GM12878 (cell line): ENCODE results near the gene EPHA4. TPM values are rescaled to one million over a fixed set of nuclear protein-coding genes. Genes with fewer than 3 reads are reported as not detected.

Experiments used
- ATAC-seq: fragments of 200-7000 bp; cut with Tn5 transposase; 3 replicates; pipeline ENCODE4 v1.9.1; 2020; ENCODE audit warnings: mild to moderate bottlenecking, moderate library complexity
- BruUV-seq: library from RNA; stranded (reverse); fragments of 400-500 nt; replicated peaks from 2 replicates; lab custom pipeline; 2021; lab: Mats Ljungman, UMichigan
- CTCF ChIA-PET: fragments of 300-600 bp; sonication (Branson Sonifier 250); formaldehyde crosslinking; extraction: SDS; loops from one replicate; lab custom pipeline; 2021; ENCODE audit warnings: inconsistent platforms; lab: Yijun Ruan, JAX
- POLR2A ChIA-PET: fragments of 350-600 bp; formaldehyde crosslinking; extraction: SDS; loops from one replicate; lab custom pipeline; 2021; ENCODE audit warnings: inconsistent platforms; lab: Charles Lee
- RAD21 ChIA-PET: fragments of 300-600 bp; sonication (Branson Sonifier 250); formaldehyde crosslinking; loops from one replicate; lab custom pipeline; 2023; ENCODE audit warnings: antibody characterized with exemption; ENCODE audit not compliant: unreplicated experiment; lab: Charles Lee
- SMC1A ChIA-PET: fragments of 300-600 bp; sonication (Branson Sonifier 250); formaldehyde crosslinking; loops from one replicate; lab custom pipeline; 2023; ENCODE audit not compliant: unreplicated experiment, uncharacterized antibody; lab: Charles Lee
- DNase-seq: peaks from one replicate; pipeline ENCODE4 v3.0.0-alpha.2; 2011; ENCODE audit warnings: low read depth, low spot score
- FAIRE-seq: peaks from 3 replicates; lab custom pipeline; 2011; peaks lifted over from hg19 to GRCh38; lab: Jason Lieb, UNC
- H2AFZ ChIP-seq: 2 replicates; pipeline ENCODE4 v1.6.0; 2011; ENCODE audit warnings: low read depth, low read length, control low read depth; ENCODE audit not compliant: control insufficient read depth
- H3K27ac ChIP-seq: 2 replicates; pipeline ENCODE4 v1.5.1; 2011; ENCODE audit warnings: control low read depth; ENCODE audit not compliant: control insufficient read depth, insufficient read depth
- H3K27me3 ChIP-seq, 2 experiments: replicated peaks in 1 of 2; 2 replicates each; pipeline versions ENCODE4 v1.6.0 to v1.6.1; 2011; ENCODE audit warnings: low read length in 1 of 2; ENCODE audit not compliant: control insufficient read depth in 2 of 2, insufficient read depth in 2 of 2
- H3K36me3 ChIP-seq, 2 experiments: 2 replicates each; pipeline ENCODE4 v1.5.1; 2011; ENCODE audit warnings: low read length in 1 of 2; ENCODE audit not compliant: control insufficient read depth in 2 of 2, insufficient read depth in 2 of 2
- H3K4me1 ChIP-seq: 2 replicates; pipeline ENCODE4 v1.6.1; 2011; ENCODE audit warnings: mild to moderate bottlenecking, low read length, moderate library complexity, mixed read lengths; ENCODE audit not compliant: control insufficient read depth, insufficient read depth
- H3K4me2 ChIP-seq: 2 replicates; pipeline ENCODE4 v1.6.0; 2011; ENCODE audit warnings: control low read depth; ENCODE audit not compliant: control insufficient read depth, insufficient read depth
- H3K4me3 ChIP-seq: fragments of 200-600 bp; sonication (generic); 2 replicates; pipeline ENCODE4 v1.5.1; 2016
- H3K79me2 ChIP-seq: 2 replicates; pipeline ENCODE4 v1.6.0; 2011; ENCODE audit warnings: low read length; ENCODE audit not compliant: control insufficient read depth, insufficient read depth
- H3K9ac ChIP-seq: 2 replicates; pipeline ENCODE4 v1.8.0; 2011; ENCODE audit warnings: low read length, control low read depth, mixed read lengths; ENCODE audit not compliant: control insufficient read depth, insufficient read depth
- H3K9me3 ChIP-seq: replicated peaks from 3 replicates; pipeline ENCODE4 v1.5.1; 2011; ENCODE audit warnings: mild to moderate bottlenecking, low read length; ENCODE audit not compliant: control insufficient read depth, insufficient read depth
- H4K20me1 ChIP-seq: 2 replicates; pipeline ENCODE4 v1.6.0; 2011; ENCODE audit not compliant: control insufficient read depth, insufficient read depth
- CEBPZ ChIP-seq: fragments of 150-350 bp; IDR thresholded peaks from 2 replicates; pipeline ENCODE4 v1.6.1; 2016; ENCODE audit warnings: low read depth, low read length
- IKZF2 ChIP-seq, 2 experiments: fragments of 450-650 bp; IDR thresholded peaks; 2 replicates each; pipeline ENCODE4 v1.6.1; 2017; ENCODE audit warnings: mild to moderate bottlenecking in 2 of 2, moderate library complexity in 2 of 2
- NRF1 ChIP-seq: conservative IDR thresholded peaks from 2 replicates; pipeline ENCODE4 v1.6.1; 2011; ENCODE audit warnings: mild to moderate bottlenecking, low read depth, low read length, improper control_type of control experiment
- PAX8 ChIP-seq: fragments of 450-650 bp; IDR thresholded peaks from 2 replicates; pipeline ENCODE4 v1.6.1; 2017; ENCODE audit warnings: mild to moderate bottlenecking, moderate library complexity
- SMAD5 ChIP-seq: IDR thresholded peaks from 2 replicates; pipeline ENCODE4 v1.6.1; 2016; ENCODE audit warnings: antibody characterized with exemption, low read depth
- SMARCA5 ChIP-seq: fragments of 450-650 bp; IDR thresholded peaks from 2 replicates; pipeline ENCODE4 v1.6.1; 2017; ENCODE audit warnings: mild to moderate bottlenecking
- WGBS: methylation state at CpG from one replicate; pipeline ENCODE4 v1.1.6; 2016; ENCODE audit warnings: low lambda C conversion rate; ENCODE audit not compliant: insufficient replicate concordance, insufficient coverage; ENCODE audit errors: missing lambda C conversion rate; 5-methylcytosine and 5-hydroxymethylcytosine counted together
- in situ Hi-C: fragments of 300-500 bp; cut with MboI; formaldehyde crosslinking; loops from 9 replicates; pipeline ENCODE4 v1.14.3; 2018; ENCODE audit warnings: mixed read lengths
- intact Hi-C: fragments of 100-400 bp; cut with micrococcal nuclease; formaldehyde crosslinking; loops from one replicate; pipeline ENCODE4 v1.14.2; 2022; ENCODE audit not compliant: unreplicated experiment
- polyA plus RNA-seq, 11 experiments: library from polyadenylated mRNA; depleted of rRNA in 4 of 11; unstranded in 6 of 11; stranded (reverse) in 5 of 11; fragments of >200 nt; fragmentation: Nextera tagmentation in 4 of 11; fragmentation: Illumina TruSeq in 1 of 11; extraction: Ambion mirVana in 4 of 11; extraction: Trizol in 1 of 11; gene quantifications; 1 replicate in 1 of 11; 2 replicates in 10 of 11; pipeline versions ENCODE4 v1.2.1 to v1.2.3, GENCODE V29; 2011 to 2016; ENCODE audit warnings: inconsistent platforms in 2 of 11, missing spikeins in 2 of 11, low read depth in 1 of 11
- total RNA-seq, 4 experiments: library from RNA; depleted of rRNA in 3 of 4; stranded (reverse); fragments of >200 nt in 3 of 4; fragmentation: Illumina TruSeq in 1 of 4; extraction: Trizol in 1 of 4; gene quantifications; 2 replicates each; pipeline versions ENCODE4 v1.2.1 to v1.2.3, GENCODE V29; 2013 to 2021

The EPHA4 gene
- total and polyA plus RNA-seq, 10 of the 15 experiments (the other 5 are each of a cell fraction or from before 2014, with no cell fraction given): 0.06 to 1.5 (median 0.33) TPM; not detected in 1

DNA sequence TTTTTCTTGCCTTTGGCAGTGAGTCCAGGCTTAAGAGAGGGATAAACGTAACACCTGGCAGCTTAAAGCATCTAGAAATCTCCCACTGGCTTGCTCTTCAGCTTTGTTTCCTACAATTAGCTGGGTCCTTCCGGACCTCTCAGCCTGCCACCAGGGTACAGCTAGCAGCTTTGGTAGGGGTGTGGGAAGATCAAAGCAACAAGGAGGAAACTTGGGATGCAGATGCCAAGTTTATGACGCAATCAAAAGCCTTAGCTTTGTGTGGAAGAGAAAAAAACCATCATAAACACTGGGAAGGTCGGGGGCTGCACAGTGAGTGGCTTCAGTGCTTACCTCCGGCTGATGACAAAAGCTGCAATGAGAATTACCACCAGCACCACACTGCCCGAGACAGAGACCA lies 116.9 kb downstream of the EPHA4 start (continued):
- TF ChIP-seq SMAD5 (no peak), SMARCA5 (no peak), IKZF2 (IDR thresholded peaks at IDR 0.05) (no peak), CEBPZ (no peak)

GRCh38 chr2:221454459-221455105 lies 117.5 kb downstream of the EPHA4 start:
- Histone ChIP-seq H3K4me1 (no peaks in the 10 kb centered on the region), H3K27ac (no peak overlapping the region), H3K4me2 (no peak overlapping the region), H3K79me2 (no peaks in the 10 kb centered on the region), H3K9ac (no peak overlapping the region), H3K9me3 (no peaks in the 10 kb centered on the region), H4K20me1 (no peaks in the 10 kb centered on the region), H3K4me3 (no peak overlapping the region), H3K36me3 (no peaks in the 10 kb centered on the region), H3K27me3 (no peaks in the 10 kb centered on the region), H2AFZ (no peak overlapping the region)
- ChIA-PET CTCF (interaction anchor here (0.6 kb wide), 1 partner anchor 13 kb away, joined by 3 read pairs; no protein-coding TSS in a partner anchor), POLR2A (no interaction called here), SMC1A (no interaction called here), RAD21 (no interaction called here)
- DNase-seq (no peak), FAIRE-seq (no peak), ATAC-seq (no peak)
- 23% methylated on average over 3 of the region's 3 CpGs for WGBS
- intact Hi-C loops (no loop called here), in situ Hi-C loops (no loop called here)
- TF ChIP-seq NRF1 (no peak), PAX8 (no peak)
- BruUV-seq: no TSS peak
